Adipocyte (in vitro differentiated cells): Measurements from ENCODE around the gene MYLK3.

ENCODE experiments used
- DNase-seq: peaks from one replicate; pipeline ENCODE4 v3.0.0-alpha.2; 2015; ENCODE audit warnings: low read depth
- H3K27me3 ChIP-seq: replicated peaks from 2 replicates; pipeline ENCODE4 v1.7.0; 2013; ENCODE audit warnings: mild to moderate bottlenecking, low read length, moderate library complexity; ENCODE audit not compliant: control insufficient read depth, insufficient read depth
- H3K36me3 ChIP-seq: 2 replicates; pipeline ENCODE4 v1.7.0; 2013; ENCODE audit warnings: low read length, mild to moderate bottlenecking, moderate library complexity; ENCODE audit not compliant: control insufficient read depth, insufficient read depth, severe bottlenecking
- H3K4me1 ChIP-seq: 2 replicates; pipeline ENCODE4 v1.7.0; 2013; ENCODE audit warnings: mild to moderate bottlenecking, low read length, moderate library complexity; ENCODE audit not compliant: control insufficient read depth, insufficient read depth
- H3K4me3 ChIP-seq: 2 replicates; pipeline ENCODE4 v1.7.0; 2013; ENCODE audit warnings: mild to moderate bottlenecking, low read length, moderate library complexity
- H3K9ac ChIP-seq: 2 replicates; pipeline ENCODE4 v1.7.0; 2013; ENCODE audit warnings: mild to moderate bottlenecking, low read length, moderate library complexity
- H3K9me3 ChIP-seq: 2 replicates; pipeline ENCODE4 v1.7.0; 2013; ENCODE audit warnings: mild to moderate bottlenecking, low read length, moderate library complexity; ENCODE audit not compliant: control insufficient read depth

The MYLK3 gene

DNA sequence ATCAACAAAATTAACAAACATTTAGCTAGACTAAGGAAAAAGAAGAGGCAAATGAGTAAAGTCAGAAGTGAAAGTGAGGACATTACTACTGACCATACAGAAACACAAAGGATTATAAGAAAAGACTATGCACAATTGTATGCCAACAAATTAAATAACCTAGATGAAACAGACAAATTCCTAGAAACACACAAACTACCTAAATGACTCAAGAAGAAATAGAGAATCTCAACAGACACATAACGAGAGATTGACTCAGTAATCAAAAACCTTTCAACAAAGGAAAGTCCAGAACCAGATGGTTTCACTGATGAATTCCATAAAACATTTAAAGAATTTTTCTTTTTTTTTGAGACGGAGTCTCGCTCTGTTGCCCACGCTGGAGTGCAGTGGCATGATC is 35.7 kb upstream of the MYLK3 start:
- Histone ChIP-seq H3K9ac (no peak overlapping the region), H3K27me3 (no peaks in the 10 kb centered on the region), H3K4me1 (no peaks in the 10 kb centered on the region), H3K36me3 (no peaks in the 10 kb centered on the region), H3K4me3 (no peak overlapping the region), H3K9me3 (no peaks in the 10 kb centered on the region)
- no peak for DNase-seq

DNA sequence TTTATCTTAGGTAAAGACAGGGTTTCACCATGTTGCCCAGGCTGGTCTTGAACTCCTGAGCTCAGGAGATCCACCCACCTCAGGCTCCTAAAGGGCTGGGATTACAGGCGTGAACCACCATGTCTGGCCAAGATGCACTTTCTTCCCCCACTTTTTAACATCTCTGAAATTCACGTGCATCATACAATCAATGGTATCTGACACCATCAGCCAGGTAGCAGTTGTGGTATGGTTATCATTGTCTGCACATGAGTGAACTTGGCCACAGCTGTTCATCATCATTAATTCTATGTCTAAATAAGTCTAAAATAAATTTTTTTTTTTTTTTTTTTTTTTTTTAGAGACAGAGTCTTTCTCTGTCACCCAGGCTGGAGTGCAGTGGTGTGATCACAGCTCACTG is 34.2 kb upstream of the MYLK3 start:
- Histone ChIP-seq H3K27me3 (no peaks in the 10 kb centered on the region), H3K4me1 (no peaks in the 10 kb centered on the region), H3K4me3 (no peak overlapping the region), H3K9ac (no peak overlapping the region), H3K9me3 (no peaks in the 10 kb centered on the region), H3K36me3 (no peaks in the 10 kb centered on the region)
- DNase-seq: no peak

DNA sequence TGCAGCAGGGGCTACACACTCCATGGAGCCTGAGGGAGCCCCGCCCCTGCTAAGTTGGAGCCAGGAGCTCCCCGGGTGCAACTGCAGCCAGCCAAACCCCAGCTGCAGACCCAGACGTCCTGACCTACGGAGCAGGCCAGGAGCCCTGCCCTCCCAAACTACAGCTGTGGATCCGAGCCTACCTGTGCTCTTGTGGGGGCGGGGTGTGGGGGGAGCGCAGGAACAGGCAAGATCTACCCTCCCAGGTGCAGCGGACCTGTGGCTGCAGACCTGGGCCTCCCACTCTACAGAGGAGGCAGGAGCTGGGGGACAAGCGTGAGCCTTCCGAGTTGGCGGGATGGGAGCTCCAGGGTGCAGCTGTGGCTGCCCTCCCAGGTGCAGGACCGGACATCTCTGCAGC is 29.7 kb upstream of the MYLK3 start:
- H3K4me1 ChIP-seq: no peaks in the 10 kb centered on the region
- no peaks in the 10 kb centered on the region for H3K9me3 ChIP-seq
- DNase-seq: no peak
- no peak overlapping the region for H3K4me3 ChIP-seq
- H3K36me3 ChIP-seq: no peaks in the 10 kb centered on the region
- no peaks in the 10 kb centered on the region for H3K27me3 ChIP-seq
- no peak overlapping the region for H3K9ac ChIP-seq

DNA sequence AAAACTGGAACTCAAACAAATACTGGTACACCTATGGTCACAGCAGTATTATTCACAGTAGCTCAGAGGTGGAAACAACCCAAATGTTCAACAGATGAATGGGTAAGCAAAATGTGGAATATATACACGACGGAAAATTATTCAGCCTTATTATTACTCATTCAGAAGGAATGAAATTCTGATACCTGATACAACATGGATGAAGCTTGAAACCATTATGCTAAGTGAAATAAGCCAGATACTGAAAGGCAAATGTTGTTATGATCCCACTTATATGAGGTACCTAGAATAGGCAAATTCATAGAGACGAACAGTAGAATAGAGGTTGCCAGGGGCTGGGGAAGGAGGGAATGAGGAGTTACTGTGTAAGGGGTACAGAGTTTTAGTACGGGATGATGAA is 27.1 kb upstream of the MYLK3 start:
- no peaks in the 10 kb centered on the region for H3K4me1 ChIP-seq
- H3K36me3 ChIP-seq: no peaks in the 10 kb centered on the region
- H3K9ac ChIP-seq: no peak overlapping the region
- H3K4me3 ChIP-seq: no peak overlapping the region
- no peaks in the 10 kb centered on the region for H3K9me3 ChIP-seq
- no peak for DNase-seq
- no peaks in the 10 kb centered on the region for H3K27me3 ChIP-seq

DNA sequence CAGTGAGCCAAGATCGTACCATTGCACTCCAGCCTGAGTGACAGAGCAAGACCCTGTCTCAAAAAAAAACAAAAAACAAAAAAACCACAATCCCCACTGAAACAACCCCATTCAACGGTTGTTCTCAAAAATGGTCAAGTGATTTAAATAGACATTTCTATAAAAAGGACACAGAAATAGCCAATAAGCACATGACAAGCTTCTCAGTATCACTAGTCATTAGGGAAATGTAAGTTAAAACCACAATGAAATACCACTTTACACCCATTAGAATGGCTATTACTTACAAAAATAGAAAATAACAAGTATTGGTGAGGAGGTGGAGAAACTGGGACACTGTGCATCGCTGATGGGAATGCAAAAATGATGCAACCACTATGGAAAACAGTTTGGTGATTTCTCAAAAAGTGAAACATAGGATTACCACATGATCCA is 26.6 kb upstream of the MYLK3 start:
- no peak for DNase-seq
- Histone ChIP-seq H3K36me3 (no peaks in the 10 kb centered on the region), H3K4me1 (no peaks in the 10 kb centered on the region), H3K9me3 (no peaks in the 10 kb centered on the region), H3K9ac (no peak overlapping the region), H3K27me3 (no peaks in the 10 kb centered on the region), H3K4me3 (no peak overlapping the region)

DNA sequence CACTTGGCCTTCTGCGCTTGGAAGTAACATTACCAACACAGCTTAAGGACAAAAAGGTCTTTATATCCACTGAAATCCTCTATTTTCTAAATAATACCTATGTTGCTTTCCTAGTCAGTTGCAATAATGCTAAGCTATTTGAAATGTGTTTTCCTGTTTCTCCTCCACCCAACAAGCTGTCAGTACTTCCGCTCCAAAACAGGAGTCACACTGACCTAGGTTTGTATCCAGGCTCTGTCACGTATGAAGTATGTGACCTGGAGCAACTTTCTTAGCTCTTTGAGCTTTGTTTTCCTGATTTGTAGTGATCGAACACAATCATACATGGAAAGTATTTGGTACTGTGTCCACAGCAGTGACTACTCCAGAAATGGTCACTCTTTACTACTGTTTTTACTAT is 24.3 kb upstream of the MYLK3 start:
- no peak for DNase-seq
- no peaks in the 10 kb centered on the region for H3K4me1 ChIP-seq
- no peak overlapping the region for H3K4me3 ChIP-seq
- no peaks in the 10 kb centered on the region for H3K36me3 ChIP-seq
- no peaks in the 10 kb centered on the region for H3K9me3 ChIP-seq
- H3K27me3 ChIP-seq: no peaks in the 10 kb centered on the region
- no peak overlapping the region for H3K9ac ChIP-seq

DNA sequence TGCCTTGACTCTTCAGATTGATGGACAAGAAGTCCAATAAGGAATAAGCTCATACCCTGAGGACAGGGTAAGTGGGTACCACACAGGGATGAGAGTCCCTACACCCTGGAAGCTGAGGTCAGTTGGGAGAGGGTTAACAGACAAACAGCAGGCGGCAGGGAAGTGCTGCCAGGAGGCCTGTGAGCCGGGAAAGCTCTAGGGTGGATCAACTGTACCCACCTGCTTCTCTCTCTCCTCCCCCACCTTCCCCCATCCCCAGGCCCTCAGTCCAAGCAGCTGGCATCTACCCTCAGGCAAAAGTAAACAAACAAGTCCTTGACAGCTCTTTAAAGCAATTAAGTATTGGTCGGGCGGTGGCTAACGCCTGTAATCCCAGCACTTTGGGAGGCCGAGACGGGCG is 20.7 kb upstream of the MYLK3 start:
- Histone ChIP-seq H3K9me3 (no peaks in the 10 kb centered on the region), H3K27me3 (no peaks in the 10 kb centered on the region), H3K36me3 (no peaks in the 10 kb centered on the region), H3K9ac (no peak overlapping the region), H3K4me3 (no peak overlapping the region), H3K4me1 (no peaks in the 10 kb centered on the region)
- DNase-seq: no peak

DNA sequence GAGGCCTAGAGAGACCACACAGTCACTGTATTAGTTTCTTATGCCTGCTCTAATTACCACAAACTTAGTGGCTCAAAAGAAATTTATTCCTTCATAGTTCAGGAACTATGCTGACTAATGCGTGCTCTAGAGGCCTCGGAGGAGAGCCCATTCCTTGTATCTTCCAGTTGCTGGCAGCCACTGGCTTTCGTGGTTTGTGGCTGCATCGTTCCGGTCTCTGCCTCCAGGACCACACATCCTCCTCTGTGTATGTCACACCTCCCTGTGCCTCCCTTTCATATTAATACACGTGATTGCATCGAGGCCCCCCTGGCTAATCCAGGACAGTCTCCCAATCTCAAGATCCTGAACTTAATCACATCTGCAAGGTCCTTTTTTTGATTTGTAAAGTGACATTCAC is 16.9 kb upstream of the MYLK3 start:
- H3K4me1 ChIP-seq: no peaks in the 10 kb centered on the region
- H3K4me3 ChIP-seq: no peak overlapping the region
- no peaks in the 10 kb centered on the region for H3K9me3 ChIP-seq
- H3K9ac ChIP-seq: no peak overlapping the region
- peaks cover 24% of the 10 kb centered on the region for H3K27me3 ChIP-seq
- no peaks in the 10 kb centered on the region for H3K36me3 ChIP-seq
- no peak for DNase-seq

DNA sequence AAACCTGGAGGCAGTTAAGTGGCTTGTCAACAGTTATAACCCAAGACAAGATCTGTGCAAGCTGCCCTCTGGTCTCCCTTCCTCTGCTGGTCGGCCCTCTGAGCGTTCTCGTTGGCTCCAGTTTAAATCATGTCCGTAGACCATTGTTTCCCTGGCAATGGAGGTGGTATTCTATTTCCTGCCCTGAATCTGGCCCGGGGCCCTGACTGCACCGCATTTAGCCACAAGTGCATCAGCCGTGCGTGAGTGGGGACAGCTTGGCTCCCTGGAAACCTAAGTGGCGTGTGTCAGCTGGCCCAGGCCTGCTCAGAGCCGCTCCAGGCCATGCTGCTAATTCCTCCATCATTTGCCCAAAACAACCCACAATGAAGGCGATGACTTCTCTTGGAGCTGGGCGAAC is 15.0 kb upstream of the MYLK3 start:
- no peaks in the 10 kb centered on the region for H3K4me1 ChIP-seq
- H3K9me3 ChIP-seq: no peaks in the 10 kb centered on the region
- H3K27me3 ChIP-seq: peaks cover 40% of the 10 kb centered on the region
- H3K36me3 ChIP-seq: no peaks in the 10 kb centered on the region
- no peak overlapping the region for H3K4me3 ChIP-seq
- no peak for DNase-seq
- H3K9ac ChIP-seq: no peak overlapping the region

DNA sequence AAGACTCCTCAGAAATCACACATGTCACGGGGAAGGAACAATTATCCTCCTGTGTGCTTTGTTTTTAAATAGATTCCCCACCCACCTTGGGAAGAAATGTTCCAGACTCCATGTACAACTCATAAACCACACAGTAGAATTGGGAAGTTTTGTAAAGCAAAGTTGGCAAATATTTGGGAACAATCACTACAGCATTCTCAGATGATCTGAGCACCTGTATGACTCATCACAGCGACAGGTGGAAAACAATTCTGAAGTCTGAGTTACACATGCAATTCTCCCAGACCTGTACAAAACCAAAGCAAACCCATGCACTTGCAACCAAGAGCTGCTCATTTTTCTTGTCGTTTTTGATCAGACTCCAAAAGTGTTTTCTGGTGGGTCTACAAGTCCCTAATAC is 14.4 kb upstream of the MYLK3 start:
- Histone ChIP-seq H3K4me1 (no peaks in the 10 kb centered on the region), H3K9me3 (no peaks in the 10 kb centered on the region), H3K4me3 (no peak overlapping the region), H3K9ac (no peak overlapping the region), H3K36me3 (no peaks in the 10 kb centered on the region), H3K27me3 (peaks cover 41% of the 10 kb centered on the region)
- DNase-seq: no peak

DNA sequence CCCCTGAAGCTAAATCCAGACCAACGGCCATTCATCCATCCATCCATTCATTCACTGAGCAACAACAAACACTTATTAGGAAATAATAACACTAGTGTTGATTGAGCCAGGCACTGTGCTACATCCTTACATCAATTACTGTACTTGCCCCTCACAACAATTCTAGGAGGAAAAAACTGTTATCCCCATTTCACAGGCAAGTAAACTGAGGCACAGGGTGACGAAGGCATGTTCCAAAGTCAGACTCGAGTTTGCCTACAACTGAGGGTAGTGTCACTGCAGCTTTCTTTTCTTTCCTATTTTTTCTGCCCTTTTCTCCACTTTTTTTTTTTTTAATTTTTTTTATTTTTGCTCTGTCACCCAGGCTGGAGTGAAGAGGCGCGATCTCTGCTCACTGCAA is 11.2 kb upstream of the MYLK3 start:
- no peak for DNase-seq
- H3K4me3 ChIP-seq: no peak overlapping the region
- H3K4me1 ChIP-seq: no peaks in the 10 kb centered on the region
- no peaks in the 10 kb centered on the region for H3K9me3 ChIP-seq
- H3K36me3 ChIP-seq: no peaks in the 10 kb centered on the region
- no peak overlapping the region for H3K9ac ChIP-seq
- peaks cover 55% of the 10 kb centered on the region for H3K27me3 ChIP-seq

DNA sequence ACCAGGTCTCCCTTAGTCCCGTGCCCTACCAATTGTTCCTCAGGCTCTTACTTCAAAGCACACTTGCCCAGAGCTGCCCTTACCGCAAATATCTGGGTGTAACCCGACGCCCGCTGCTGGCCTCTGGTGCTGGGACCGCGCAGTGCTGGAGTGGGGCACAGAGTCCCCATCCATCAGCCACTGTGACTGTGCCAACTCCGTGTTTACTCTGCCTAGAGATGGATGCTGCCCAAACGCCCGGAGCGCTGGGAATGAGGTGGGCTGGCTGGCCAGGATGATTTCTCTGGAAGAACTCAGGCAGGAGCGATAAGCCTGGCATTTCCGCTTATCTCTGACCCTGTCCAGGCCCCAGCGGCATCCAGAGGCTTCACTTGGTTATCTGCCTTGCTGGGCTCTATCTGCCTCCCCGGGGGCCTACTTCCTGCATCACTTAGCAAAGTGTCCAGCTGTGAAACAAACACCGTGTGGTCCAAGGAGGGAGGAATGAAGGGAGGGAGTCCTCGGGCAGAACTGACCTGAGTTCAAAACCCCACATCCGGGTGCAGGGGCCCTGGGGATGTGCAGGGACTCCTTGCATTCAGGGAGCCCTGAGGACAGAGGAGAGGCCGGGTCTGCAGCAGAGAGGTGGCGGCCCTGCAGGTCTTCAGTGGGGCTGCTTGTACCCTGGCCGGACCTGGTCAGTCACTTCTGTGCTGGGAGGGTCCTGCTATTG is 9.4 kb upstream of the MYLK3 start:
- peak; percentile 16 for DNase-seq

More for the DNA sequence above, 9.4 kb upstream of the MYLK3 start:
- no peak overlapping the region for H3K4me3 ChIP-seq
- peaks cover 43% of the 10 kb centered on the region for H3K27me3 ChIP-seq
- H3K9me3 ChIP-seq: no peaks in the 10 kb centered on the region
- no peak overlapping the region for H3K9ac ChIP-seq
- no peaks in the 10 kb centered on the region for H3K4me1 ChIP-seq
- H3K36me3 ChIP-seq: no peaks in the 10 kb centered on the region
